HepG2 (cell line): ENCODE results near the gene CIAO3. TPM values are rescaled to one million over a fixed set of nuclear protein-coding genes. Genes with fewer than 3 reads are reported as not detected.

Experiments
- DR1 ChIP-seq: sonication (generic); formaldehyde crosslinking; IDR thresholded peaks from 2 replicates; pipeline ENCODE4 v1.8.0; 2021; ENCODE audit warnings: mild to moderate bottlenecking, missing genetic modification reagents, inconsistent platforms
- ERF ChIP-seq: IDR thresholded peaks from 2 replicates; pipeline ENCODE4 v1.6.1; 2018; ENCODE audit warnings: missing biosample characterization, missing genetic modification reagents
- FOXA3 ChIP-seq: IDR thresholded peaks from 2 replicates; pipeline ENCODE4 v1.6.1; 2016; ENCODE audit warnings: missing genetic modification reagents, missing compliant biosample characterization
- GZF1 ChIP-seq: sonication (generic); formaldehyde crosslinking; IDR thresholded peaks from 2 replicates; pipeline ENCODE4 v1.5.1; 2020; ENCODE audit warnings: mild to moderate bottlenecking, missing genetic modification reagents
- HMG20B ChIP-seq: conservative IDR thresholded peaks from 2 replicates; pipeline ENCODE4 v1.6.1; 2016; ENCODE audit warnings: missing genetic modification reagents, missing compliant biosample characterization
- MATR3 ChIP-seq: sonication (generic); formaldehyde crosslinking; IDR thresholded peaks from 2 replicates; pipeline ENCODE4 v1.4.0; 2020; ENCODE audit warnings: missing genetic modification reagents
- MXI1 ChIP-seq: IDR thresholded peaks from 3 replicates; pipeline ENCODE4 v1.6.1; 2012; ENCODE audit warnings: low read depth, low read length, inconsistent platforms, borderline replicate concordance
- TCF7L2 ChIP-seq: IDR thresholded peaks from 2 replicates; pipeline ENCODE4 v1.6.1; 2011; ENCODE audit warnings: mild to moderate bottlenecking, low read depth, low read length, moderate library complexity
- ZBTB20 ChIP-seq: sonication (generic); formaldehyde crosslinking; IDR thresholded peaks from 2 replicates; pipeline ENCODE4 v1.8.1; 2023; ENCODE audit warnings: missing genetic modification reagents, low read depth, mild to moderate bottlenecking, borderline replicate concordance
- ZIK1 ChIP-seq: sonication (generic); formaldehyde crosslinking; IDR thresholded peaks from 2 replicates; pipeline ENCODE4 v1.5.0; 2020; ENCODE audit warnings: mild to moderate bottlenecking, low read depth, missing genetic modification reagents, borderline replicate concordance
- ZMAT3 ChIP-seq: sonication (generic); formaldehyde crosslinking; conservative IDR thresholded peaks from 2 replicates; pipeline ENCODE4 v1.7.0; 2021; ENCODE audit warnings: missing genetic modification reagents
- polyA plus RNA-seq, 8 experiments: library from polyadenylated mRNA; depleted of rRNA in 3 of 8; stranded (reverse) in 7 of 8; unstranded in 1 of 8; fragments of >200 nt; fragmentation: Illumina TruSeq in 4 of 8; extraction: Trizol in 4 of 8; gene quantifications; 2 replicates each; pipeline versions ENCODE4 v1.2.1 to v1.2.3, GENCODE V29; 2011 to 2016; ENCODE audit warnings: low read depth in 4 of 8, missing spikeins in 1 of 8, mixed read lengths in 1 of 8; ENCODE audit not compliant: insufficient read depth in 1 of 8
- total RNA-seq, 5 experiments: library from RNA; depleted of rRNA; stranded (reverse); fragments of >200 nt; fragmentation: Illumina TruSeq; extraction: Trizol; gene quantifications; 2 replicates each; pipeline ENCODE4 v1.2.3, GENCODE V29; 2016; ENCODE audit warnings: low read depth in 1 of 5
- TF ChIP-seq, protein P1 (sequence below): sonication (generic); formaldehyde crosslinking; IDR thresholded peaks from 2 replicates; pipeline ENCODE4 v1.8.0; 2022; ENCODE audit warnings: mild to moderate bottlenecking, missing genetic modification reagents, moderate library complexity
- TF ChIP-seq, protein P2 (sequence below): sonication (generic); formaldehyde crosslinking; IDR thresholded peaks from 2 replicates; pipeline ENCODE4 v1.8.0; 2022; ENCODE audit warnings: missing genetic modification reagents, mild to moderate bottlenecking, moderate library complexity, borderline replicate concordance
- TF ChIP-seq, protein P3 (sequence below): sonication (generic); formaldehyde crosslinking; IDR thresholded peaks from 2 replicates; pipeline ENCODE4 v1.8.0; 2022; ENCODE audit warnings: mild to moderate bottlenecking, missing genetic modification reagents; ENCODE audit not compliant: insufficient replicate concordance
- TF ChIP-seq, protein P4 (sequence below): sonication (generic); formaldehyde crosslinking; IDR thresholded peaks from 2 replicates; pipeline ENCODE4 v1.5.0; 2020; ENCODE audit warnings: missing genetic modification reagents
- TF ChIP-seq, protein P5 (sequence below): IDR thresholded peaks from 2 replicates; pipeline ENCODE4 v1.6.1; 2016; ENCODE audit warnings: missing compliant biosample characterization, missing genetic modification reagents, borderline replicate concordance
- TF ChIP-seq, protein P6 (sequence below): sonication (generic); formaldehyde crosslinking; IDR thresholded peaks from 2 replicates; pipeline ENCODE4 v1.5.0; 2020; ENCODE audit warnings: mild to moderate bottlenecking, missing genetic modification reagents, moderate library complexity

The CIAO3 gene
- total and polyA plus RNA-seq, 2 of the 13 experiments (the other 11 are each of a cell fraction or from before 2014, with no cell fraction given), result 21.7 to 25.0 TPM

DNA sequence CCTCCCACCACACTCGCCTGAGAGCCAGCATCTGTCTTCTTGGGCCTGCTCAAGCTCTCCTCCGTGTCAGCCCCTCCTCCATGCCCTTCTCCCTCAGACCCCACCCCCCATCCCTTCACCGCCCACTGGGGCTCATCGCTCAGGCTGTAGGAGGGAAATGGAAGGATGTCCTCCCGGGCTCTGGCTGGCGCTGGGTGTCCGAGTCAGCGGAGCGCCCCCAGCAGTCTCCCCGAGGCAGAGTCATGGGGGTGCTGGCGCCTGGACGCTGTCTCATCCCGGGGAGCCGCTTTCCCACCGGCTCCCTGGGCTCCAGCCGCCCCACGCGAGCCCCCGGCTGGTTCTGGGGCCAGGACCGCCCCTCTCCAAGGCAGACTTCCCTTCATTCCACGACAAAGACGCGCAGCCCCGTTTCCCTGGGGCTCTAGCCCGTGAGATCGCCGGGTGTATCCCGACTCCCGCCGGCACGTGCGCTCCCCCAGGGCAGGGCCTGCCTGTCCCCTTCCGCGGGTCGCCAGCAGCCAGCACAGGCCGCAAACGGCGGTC is 20.3 kb downstream of the CIAO3 start (continued):
- no peak for TF ChIP-seq TCF7L2
- no peak for TF ChIP-seq DR1
- TF ChIP-seq MXI1, result no peak
- TF ChIP-seq, protein P1, sequence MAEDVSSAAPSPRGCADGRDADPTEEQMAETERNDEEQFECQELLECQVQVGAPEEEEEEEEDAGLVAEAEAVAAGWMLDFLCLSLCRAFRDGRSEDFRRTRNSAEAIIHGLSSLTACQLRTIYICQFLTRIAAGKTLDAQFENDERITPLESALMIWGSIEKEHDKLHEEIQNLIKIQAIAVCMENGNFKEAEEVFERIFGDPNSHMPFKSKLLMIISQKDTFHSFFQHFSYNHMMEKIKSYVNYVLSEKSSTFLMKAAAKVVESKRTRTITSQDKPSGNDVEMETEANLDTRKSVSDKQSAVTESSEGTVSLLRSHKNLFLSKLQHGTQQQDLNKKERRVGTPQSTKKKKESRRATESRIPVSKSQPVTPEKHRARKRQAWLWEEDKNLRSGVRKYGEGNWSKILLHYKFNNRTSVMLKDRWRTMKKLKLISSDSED (CRISPR knock-in tag), result 0 out of 2 replicates have a peak, but pooled peaks have one; percentile 40
- TF ChIP-seq ZIK1 (CRISPR knock-in tag), result peak; percentile 20; the same call in 1 of the 2 replicates
- TF ChIP-seq, protein P2, sequence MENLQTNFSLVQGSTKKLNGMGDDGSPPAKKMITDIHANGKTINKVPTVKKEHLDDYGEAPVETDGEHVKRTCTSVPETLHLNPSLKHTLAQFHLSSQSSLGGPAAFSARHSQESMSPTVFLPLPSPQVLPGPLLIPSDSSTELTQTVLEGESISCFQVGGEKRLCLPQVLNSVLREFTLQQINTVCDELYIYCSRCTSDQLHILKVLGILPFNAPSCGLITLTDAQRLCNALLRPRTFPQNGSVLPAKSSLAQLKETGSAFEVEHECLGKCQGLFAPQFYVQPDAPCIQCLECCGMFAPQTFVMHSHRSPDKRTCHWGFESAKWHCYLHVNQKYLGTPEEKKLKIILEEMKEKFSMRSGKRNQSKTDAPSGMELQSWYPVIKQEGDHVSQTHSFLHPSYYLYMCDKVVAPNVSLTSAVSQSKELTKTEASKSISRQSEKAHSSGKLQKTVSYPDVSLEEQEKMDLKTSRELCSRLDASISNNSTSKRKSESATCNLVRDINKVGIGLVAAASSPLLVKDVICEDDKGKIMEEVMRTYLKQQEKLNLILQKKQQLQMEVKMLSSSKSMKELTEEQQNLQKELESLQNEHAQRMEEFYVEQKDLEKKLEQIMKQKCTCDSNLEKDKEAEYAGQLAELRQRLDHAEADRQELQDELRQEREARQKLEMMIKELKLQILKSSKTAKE, result 0 out of 2 replicates have a peak, but pooled peaks have one; percentile 45
- TF ChIP-seq, protein P3, sequence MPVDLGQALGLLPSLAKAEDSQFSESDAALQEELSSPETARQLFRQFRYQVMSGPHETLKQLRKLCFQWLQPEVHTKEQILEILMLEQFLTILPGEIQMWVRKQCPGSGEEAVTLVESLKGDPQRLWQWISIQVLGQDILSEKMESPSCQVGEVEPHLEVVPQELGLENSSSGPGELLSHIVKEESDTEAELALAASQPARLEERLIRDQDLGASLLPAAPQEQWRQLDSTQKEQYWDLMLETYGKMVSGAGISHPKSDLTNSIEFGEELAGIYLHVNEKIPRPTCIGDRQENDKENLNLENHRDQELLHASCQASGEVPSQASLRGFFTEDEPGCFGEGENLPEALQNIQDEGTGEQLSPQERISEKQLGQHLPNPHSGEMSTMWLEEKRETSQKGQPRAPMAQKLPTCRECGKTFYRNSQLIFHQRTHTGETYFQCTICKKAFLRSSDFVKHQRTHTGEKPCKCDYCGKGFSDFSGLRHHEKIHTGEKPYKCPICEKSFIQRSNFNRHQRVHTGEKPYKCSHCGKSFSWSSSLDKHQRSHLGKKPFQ (CRISPR knock-in tag), result peak; percentile 27
- TF ChIP-seq ZBTB20 (CRISPR knock-in tag), result 0 out of 2 replicates have a peak, but pooled peaks have one; percentile 30
- TF ChIP-seq, protein P4, sequence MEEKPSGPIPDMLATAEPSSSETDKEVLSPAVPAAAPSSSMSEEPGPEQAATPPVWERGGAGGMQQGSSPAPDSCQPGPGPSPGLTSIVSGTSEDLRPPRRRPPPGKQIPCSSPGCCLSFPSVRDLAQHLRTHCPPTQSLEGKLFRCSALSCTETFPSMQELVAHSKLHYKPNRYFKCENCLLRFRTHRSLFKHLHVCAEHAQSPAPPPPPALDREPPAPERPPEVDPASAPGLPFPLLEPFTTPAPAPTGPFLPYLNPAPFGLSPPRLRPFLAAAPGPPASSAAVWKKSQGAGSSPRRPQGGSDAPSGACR (CRISPR knock-in tag), result 0 out of 2 replicates have a peak, but pooled peaks have one; percentile 59
- 0 out of 2 replicates have a peak, but pooled peaks have one; percentile 12 for TF ChIP-seq ZMAT3
- TF ChIP-seq, protein P5, sequence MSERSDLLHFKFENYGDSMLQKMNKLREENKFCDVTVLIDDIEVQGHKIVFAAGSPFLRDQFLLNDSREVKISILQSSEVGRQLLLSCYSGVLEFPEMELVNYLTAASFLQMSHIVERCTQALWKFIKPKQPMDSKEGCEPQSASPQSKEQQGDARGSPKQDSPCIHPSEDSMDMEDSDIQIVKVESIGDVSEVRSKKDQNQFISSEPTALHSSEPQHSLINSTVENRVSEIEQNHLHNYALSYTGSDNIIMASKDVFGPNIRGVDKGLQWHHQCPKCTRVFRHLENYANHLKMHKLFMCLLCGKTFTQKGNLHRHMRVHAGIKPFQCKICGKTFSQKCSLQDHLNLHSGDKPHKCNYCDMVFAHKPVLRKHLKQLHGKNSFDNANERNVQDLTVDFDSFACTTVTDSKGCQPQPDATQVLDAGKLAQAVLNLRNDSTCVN (CRISPR knock-in tag), result 0 out of 2 replicates have a peak, but pooled peaks have one; percentile 10
- no peak for TF ChIP-seq MATR3
- TF ChIP-seq ERF (CRISPR knock-in tag), result 0 out of 2 replicates have a peak, but pooled peaks have one; percentile 1
- TF ChIP-seq FOXA3 (CRISPR knock-in tag), result no peak
- no peak for TF ChIP-seq HMG20B (CRISPR knock-in tag)
- TF ChIP-seq GZF1 (CRISPR knock-in tag), result no peak
- TF ChIP-seq, protein P6, sequence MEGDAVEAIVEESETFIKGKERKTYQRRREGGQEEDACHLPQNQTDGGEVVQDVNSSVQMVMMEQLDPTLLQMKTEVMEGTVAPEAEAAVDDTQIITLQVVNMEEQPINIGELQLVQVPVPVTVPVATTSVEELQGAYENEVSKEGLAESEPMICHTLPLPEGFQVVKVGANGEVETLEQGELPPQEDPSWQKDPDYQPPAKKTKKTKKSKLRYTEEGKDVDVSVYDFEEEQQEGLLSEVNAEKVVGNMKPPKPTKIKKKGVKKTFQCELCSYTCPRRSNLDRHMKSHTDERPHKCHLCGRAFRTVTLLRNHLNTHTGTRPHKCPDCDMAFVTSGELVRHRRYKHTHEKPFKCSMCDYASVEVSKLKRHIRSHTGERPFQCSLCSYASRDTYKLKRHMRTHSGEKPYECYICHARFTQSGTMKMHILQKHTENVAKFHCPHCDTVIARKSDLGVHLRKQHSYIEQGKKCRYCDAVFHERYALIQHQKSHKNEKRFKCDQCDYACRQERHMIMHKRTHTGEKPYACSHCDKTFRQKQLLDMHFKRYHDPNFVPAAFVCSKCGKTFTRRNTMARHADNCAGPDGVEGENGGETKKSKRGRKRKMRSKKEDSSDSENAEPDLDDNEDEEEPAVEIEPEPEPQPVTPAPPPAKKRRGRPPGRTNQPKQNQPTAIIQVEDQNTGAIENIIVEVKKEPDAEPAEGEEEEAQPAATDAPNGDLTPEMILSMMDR, result peak; percentile 46
